GM21390 (cell line): ENCODE results near the gene INSYN2A.

Experiments used
- ATAC-seq: cut with Tn5 transposase; IDR thresholded peaks from one replicate; pipeline ENCODE4 v1.9.1; 2021; ENCODE audit not compliant: unreplicated experiment

The INSYN2A gene

GRCh38 chr10:127196282-127197153 is at the start of gene INSYN2A:
INSYN2A (minus strand) TSS chr10:127196591; CDS start chr10:127176395, 20,196 bp downstream.
- no peak for ATAC-seq

DNA sequence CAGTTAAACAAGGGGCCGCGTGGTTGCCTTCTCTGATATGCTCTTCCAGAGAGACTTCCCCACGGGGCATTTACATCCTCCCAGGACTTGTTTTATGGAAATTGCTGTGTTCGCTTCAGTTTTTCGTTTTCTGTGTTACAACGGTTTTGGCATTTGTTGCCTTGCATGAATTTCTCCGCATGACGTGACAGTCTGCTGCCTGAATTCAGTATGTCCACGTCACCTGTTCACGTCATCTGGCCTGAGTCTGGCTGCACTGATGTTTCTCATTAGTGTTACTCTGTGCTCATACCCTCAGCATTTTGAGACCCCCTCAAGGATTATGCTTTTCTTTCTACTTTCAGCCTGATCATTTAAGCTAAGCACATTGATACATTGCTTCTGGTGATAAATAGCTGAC is 49.1 kb upstream of the INSYN2A start:
- no peak for ATAC-seq

DNA sequence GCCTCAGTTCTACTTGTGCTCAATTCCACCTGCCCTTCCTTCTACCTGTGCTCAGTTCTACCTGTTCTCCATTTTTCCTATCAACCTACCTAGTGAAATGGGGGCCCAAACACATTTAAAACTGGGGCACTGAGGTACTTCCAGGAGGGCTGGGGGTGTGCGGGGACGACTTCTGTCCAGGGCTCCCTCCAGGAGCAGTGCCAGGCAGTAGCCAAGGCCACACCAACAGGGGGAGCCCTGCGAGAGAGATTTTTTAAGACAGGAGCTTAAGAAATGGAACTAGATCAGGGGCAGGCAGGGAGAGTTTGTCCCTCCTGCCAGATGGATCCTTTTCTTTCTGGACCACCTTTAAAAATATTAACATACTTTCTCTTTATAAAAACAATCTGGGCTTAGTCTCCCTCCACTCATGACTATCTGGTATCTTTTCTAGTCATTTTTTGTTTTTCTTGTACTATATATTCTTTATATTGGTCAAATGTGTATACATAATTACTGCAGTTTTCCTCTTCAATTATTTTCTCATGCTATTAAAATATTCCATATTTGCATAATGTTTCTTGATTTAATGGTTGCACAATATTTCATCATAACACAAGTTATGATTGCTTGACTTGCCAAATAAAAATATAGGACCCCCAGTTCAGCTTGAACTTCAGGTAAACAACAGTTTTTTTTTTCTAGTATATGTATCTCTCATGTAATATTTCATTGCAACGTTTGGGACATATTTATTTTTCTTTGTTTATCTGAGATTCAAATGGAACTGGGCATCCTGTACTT is 47.3 kb upstream of the INSYN2A start:
- ATAC-seq: no peak

DNA sequence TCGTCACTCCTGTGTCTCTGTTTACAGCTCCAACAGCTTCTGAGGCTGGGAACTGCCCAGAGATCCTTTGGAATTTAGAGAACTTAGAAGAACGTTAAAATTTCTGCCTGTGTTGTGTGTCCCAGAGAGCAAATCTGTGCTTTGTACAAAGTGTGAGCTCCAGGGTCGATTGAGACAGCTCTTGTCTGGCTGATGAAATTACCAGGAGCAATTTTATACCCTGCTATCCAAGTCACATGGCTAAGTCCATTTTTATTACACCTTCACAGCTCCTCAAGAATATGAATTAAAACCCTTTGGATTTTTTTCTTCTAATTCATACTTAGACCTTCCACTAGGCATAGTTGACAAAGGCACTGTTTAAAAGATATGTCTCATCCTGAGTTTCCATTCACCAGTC is 46.5 kb upstream of the INSYN2A start:
- no peak for ATAC-seq

DNA sequence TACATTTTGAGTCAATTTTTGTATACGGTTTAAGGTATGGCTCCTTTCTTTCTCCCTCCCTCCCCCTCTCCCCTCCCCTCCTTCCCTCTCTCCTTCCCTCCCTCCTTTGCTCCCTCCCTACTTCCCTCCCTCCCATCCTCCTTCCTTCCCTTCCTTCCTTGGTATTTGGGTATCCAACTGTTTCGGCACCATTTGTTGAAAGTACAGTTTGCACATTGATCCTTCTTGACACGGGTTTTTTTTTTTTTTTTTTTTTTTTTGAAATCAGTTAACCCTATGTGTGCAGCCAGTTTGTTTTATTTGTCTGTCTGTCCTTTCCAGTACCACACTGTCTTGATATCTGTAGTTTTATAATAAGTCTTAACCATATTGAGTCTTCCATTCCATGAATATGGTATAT is 39.9 kb upstream of the INSYN2A start:
- no peak for ATAC-seq

GRCh38 chr10:127234306-127234800 is 38.0 kb upstream of the INSYN2A start:
- no peak for ATAC-seq

- ATAC-seq: no peak
Measured at GRCh38 chr10:127228195-127228787, 31.9 kb upstream of the INSYN2A start.

- no peak for ATAC-seq
Measured at GRCh38 chr10:127227663-127228062, 31.3 kb upstream of the INSYN2A start.

DNA sequence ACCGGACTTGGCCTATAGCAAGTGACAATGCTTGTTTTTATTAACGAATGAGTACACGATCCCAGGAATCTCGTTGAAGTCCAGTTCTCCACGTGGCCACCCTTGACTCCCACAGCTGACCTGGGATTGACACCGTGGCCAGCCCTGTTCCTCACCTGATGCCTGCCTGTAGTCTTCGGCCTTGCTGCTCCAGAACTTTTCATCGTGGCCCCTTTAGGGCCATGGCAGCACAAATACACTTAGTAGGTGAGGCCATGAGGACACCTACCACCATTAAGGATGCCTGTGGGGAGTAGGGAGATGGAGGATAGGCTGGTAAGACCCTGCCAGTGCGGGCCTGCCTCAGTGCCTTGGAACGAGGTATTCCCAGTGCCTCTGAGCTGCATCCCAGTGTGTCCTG is 30.6 kb upstream of the INSYN2A start:
- no peak for ATAC-seq

DNA sequence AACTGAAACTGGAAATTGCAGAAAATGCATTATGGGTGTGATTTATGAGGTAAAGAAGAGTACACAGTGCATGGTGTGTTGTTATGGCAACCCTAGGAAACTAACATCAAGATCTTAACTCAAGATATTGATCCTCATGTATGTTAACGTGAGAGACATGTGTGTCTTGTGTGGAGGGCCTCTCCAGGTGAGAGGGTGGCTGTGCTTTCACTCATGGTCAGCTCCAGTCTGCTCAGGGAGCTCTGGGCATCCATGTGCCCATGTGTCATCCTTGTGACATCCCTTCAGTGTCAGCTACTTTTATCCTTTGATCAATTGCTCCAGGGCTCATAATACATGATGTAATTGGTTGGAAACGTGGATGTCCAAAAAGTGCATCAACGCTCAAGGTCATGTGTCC is 24.9 kb upstream of the INSYN2A start:
- ATAC-seq: no peak

DNA sequence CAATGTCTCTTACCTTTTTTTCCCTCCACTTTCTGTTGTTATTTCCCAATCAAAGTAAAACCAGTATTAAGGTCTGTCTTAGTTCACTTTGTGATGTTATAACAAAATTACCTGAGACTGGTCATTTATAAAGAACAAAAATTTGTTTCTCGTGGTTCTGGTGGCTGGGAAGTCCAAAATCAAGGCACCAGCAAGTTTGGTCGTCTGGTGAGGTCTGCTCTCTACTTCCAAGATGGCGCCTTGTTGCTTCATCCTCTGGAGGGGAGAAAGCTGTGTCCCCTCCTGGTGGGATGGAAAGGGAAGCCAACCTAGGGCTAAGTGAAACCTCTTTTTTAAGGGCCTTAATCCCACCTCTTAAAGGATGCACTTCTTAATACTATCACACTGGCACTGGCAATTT is 22.3 kb upstream of the INSYN2A start:
- ATAC-seq: no peak

DNA sequence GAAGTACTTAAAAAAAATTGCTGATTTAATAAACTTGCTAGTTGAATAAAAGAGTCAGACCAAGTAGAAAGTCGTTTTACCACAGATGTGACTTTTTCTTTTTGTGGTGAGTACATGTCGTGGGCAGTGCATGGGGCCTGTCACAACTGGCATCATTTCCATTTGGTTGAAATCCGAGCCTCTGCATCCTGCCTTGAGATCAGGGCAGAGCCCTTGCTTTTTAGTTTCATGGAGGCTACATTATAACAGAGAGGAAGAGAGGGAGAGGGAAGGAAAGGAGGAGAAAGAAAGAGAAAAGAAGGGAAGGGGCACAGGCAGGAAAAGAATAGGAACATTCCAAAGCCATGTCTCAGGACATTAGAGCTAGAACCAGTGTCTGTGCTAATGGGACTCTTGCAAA is 20.4 kb upstream of the INSYN2A start:
- ATAC-seq: no peak

DNA sequence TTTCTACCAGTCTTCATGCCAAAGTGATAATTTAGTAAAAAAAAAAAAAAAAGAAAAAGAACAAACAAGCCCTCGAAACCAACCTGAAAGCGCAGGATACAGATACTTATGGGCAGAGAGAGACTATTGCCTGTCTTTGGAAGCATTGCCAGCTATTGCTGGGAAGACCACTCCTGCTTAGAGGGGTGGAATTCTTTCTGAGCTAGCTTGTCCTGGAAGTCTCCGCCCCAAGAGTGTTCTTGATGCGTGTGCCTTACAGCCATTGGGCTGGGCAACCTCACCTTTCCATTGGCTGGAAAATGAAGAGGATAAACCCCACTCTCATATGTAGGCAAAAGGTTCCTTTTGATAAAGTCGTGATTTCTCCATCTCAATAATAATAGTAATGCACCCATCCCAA is 19.9 kb upstream of the INSYN2A start:
- no peak for ATAC-seq

GRCh38 chr10:127215866-127216265 is 19.5 kb upstream of the INSYN2A start:
- ATAC-seq: no peak

GRCh38 chr10:127210936-127211466 is 14.6 kb upstream of the INSYN2A start:
- peak; percentile 57 for ATAC-seq

- no peak for ATAC-seq
Measured at GRCh38 chr10:127207081-127207480, 10.7 kb upstream of the INSYN2A start.

DNA sequence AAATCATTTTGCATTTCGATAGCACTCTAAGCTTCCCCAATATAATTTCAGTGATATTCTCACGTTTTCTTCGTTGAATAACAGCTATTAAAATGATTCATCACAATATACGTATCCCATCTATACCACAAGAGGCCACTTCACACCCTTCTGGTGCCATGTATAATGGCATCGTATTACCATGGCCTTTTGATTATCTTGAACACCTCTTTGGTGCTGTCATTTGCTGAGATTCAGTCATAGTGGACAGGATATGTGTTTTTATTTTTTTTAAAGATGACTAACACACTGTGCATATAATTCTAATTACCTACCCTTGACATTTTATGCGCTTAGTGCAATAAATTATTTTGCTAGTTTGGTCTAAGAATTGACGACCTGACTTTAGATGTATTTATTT is 6.7 kb upstream of the INSYN2A start:
- no peak for ATAC-seq

GRCh38 chr10:127200646-127201045 is 4.3 kb upstream of the INSYN2A start:
- ATAC-seq: no peak

GRCh38 chr10:127198721-127199120 is 2.3 kb upstream of the INSYN2A start:
- no peak for ATAC-seq

DNA sequence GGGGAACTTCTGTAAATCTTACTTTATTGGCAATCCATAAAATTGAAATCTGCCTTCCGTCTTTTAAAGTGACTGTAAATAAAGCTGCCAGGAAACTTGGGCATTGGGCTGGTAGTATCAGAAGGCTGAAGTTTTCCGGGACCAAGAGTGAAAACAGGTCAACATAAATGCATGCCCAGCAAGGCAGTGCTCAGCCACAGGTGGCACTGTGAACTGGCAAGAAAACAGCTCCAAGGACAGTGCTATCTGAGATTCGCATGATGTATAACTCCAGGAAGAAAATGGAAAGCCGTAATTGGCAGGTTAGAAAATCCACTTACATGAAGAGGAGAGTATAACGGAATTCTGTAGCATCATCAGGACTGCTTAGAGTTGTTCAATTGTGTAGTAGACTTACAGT is 1.9 kb upstream of the INSYN2A start:
- ATAC-seq: no peak

DNA sequence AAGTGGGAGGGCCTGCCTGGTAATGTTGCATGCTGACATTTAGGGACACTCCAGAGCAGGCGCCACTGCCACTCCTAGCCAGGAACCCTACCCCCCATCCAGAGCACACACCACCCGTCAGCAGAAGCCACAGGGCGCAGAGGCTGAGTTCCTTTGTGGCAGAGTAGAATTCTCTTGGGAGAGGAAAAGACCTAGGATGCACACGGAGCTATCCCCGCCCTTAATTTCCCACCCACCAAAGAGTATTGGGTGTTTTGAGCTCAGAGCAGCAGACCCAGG is 702 bp upstream of the INSYN2A start:
- no peak for ATAC-seq
